Superior temporal gyrus (tissue), 1 donor: ENCODE results near the gene CALHM1.
"Not testable (repeated sequence)": the region's sequence is repeated elsewhere in the genome, so short reads cannot be mapped to it uniquely, and the experiment has no call there.

ENCODE experiments used
- DNase-seq: peaks from one replicate; pipeline ENCODE4 v3.0.0-alpha.2; 2016; ENCODE audit errors: extremely low spot score

Gene CALHM1

GRCh38 chr10:103486635-103487409, 28.1 kb upstream of the CALHM1 start:
- DNase-seq: not testable (repeated sequence)

GRCh38 chr10:103481974-103482531, 23.4 kb upstream of the CALHM1 start:
- peak; percentile 55 for DNase-seq

GRCh38 chr10:103480521-103480920, 21.8 kb upstream of the CALHM1 start:
- no peak for DNase-seq

- no peak for DNase-seq
Measured at GRCh38 chr10:103479135-103479534, 20.4 kb upstream of the CALHM1 start, which contains the start of gene CALHM3. CALHM3 (minus strand) TSS chr10:103479240; CDS start chr10:103479032, 208 bp downstream.

GRCh38 chr10:103478671-103479070, 20.0 kb upstream of the CALHM1 start:
- no peak for DNase-seq

GRCh38 chr10:103476046-103476768, 17.5 kb upstream of the CALHM1 start:
- no peak for DNase-seq

GRCh38 chr10:103475437-103475836, 16.7 kb upstream of the CALHM1 start:
- DNase-seq: no peak

- no peak for DNase-seq
Measured at GRCh38 chr10:103474077-103474476, 15.4 kb upstream of the CALHM1 start.

GRCh38 chr10:103473261-103473671, 14.6 kb upstream of the CALHM1 start:
- no peak for DNase-seq

- DNase-seq: no peak
Measured at GRCh38 chr10:103472005-103472404, 13.3 kb upstream of the CALHM1 start.

- no peak for DNase-seq
Measured at GRCh38 chr10:103470761-103471653, 12.3 kb upstream of the CALHM1 start.

GRCh38 chr10:103469201-103469600, 10.5 kb upstream of the CALHM1 start:
- DNase-seq: no peak

- DNase-seq: no peak
Measured at GRCh38 chr10:103467406-103467805, 8.7 kb upstream of the CALHM1 start.

- DNase-seq: no peak
Measured at GRCh38 chr10:103466734-103467133, 8.0 kb upstream of the CALHM1 start.

GRCh38 chr10:103465411-103466179, 6.9 kb upstream of the CALHM1 start:
- DNase-seq: no peak

GRCh38 chr10:103463499-103463898, 4.8 kb upstream of the CALHM1 start:
- no peak for DNase-seq

- DNase-seq: no peak
Measured at GRCh38 chr10:103459615-103460014, 915 bp upstream of the CALHM1 start.

- DNase-seq: no peak
Measured at GRCh38 chr10:103457896-103458583, 660 bp downstream of the CALHM1 start.

- DNase-seq: no peak
Measured at GRCh38 chr10:103457176-103457712, 1.5 kb downstream of the CALHM1 start.

GRCh38 chr10:103456074-103456660, 2.5 kb downstream of the CALHM1 start:
- no peak for DNase-seq
